ENCODE data around the gene SCARF2.

The SCARF2 gene

DNA sequence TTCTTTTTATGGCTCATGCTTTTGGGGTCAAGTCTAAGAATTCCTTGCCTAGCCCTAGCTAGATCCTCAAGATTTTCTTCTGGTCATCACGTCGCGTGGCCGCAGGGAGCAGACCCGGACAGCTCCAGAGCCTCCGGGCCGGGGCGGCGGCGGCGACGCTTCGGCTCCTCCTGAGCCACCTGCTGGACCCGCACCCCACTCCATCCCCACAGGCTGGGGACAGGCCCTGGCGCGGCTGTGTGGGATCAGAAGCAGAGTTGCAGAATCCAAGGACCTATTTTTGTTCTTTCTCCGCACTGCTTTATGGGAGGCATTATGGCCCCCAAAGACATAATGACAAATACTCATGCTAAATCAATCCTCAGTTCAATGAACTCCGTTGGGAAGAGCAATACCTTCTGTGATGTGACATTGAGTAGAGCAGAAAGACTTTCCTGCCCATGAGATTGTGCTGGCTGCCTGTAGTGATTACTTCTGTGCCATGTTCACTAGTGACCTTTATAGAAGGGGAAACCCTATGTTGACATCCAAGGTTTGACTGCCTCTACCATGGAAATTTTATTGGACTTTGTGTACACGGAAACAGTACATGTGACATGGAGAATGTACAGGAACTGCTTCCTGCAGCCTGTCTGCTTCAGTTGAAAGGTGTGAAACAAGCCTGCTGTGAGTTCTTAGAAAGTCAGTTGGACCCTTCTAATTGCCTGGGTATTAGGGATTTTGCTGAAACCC, 12.4 kb upstream of the SCARF2 start:
- Histone ChIP-seq H3K4me1 (ENCODE audit: control insufficient read depth, insufficient read depth, low read length, poor library complexity, severe bottlenecking) (no peaks in the 10 kb centered on the region), H3K27ac (ENCODE audit: low read depth, low read length, severe bottlenecking) (no peak overlapping the region), H3K36me3 (ENCODE audit: control insufficient read depth, insufficient read depth, low read length) (peaks cover 14% of the 10 kb centered on the region), H3K4me3 (ENCODE audit: extremely low read depth, insufficient read depth, low read length, poor library complexity, severe bottlenecking) (no peak overlapping the region), H3K9me3 (ENCODE audit: control insufficient read depth, low read length) (no peaks in the 10 kb centered on the region)
- WGBS, 2 experiments (ENCODE audit: insufficient coverage in 2 of 2) = 95 to 97% methylated on average over 16 to 17 of the region's 19 CpGs

DNA sequence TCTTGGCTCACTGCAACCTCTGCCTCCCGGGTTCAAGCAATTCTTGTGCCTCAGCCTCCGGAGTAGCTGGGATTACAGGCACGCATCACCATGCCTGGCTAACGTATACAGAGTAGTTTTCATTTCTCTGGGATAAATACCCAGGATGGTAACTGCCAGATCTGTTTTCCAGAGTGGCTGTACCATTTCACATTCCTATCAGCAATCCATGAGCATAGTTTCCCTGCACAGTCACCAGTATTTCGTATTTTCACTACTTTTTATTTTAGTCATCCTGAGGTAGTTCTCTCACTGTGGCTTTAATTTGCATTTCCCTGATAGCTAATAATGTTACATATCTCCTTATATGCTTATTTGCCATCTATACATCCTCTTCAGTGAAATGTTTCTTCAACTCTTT, 11.0 kb upstream of the SCARF2 start:
- Histone ChIP-seq H3K4me3 (ENCODE audit: extremely low read depth, insufficient read depth, low read length, poor library complexity, severe bottlenecking) (no peak overlapping the region), H3K4me1 (ENCODE audit: control insufficient read depth, insufficient read depth, low read length, poor library complexity, severe bottlenecking) (no peaks in the 10 kb centered on the region), H3K36me3 (ENCODE audit: control insufficient read depth, insufficient read depth, low read length) (peaks cover 22% of the 10 kb centered on the region), H3K9me3 (ENCODE audit: control insufficient read depth, low read length) (no peaks in the 10 kb centered on the region), H3K27ac (ENCODE audit: low read depth, low read length, severe bottlenecking) (no peak overlapping the region)
- 90 to 98% methylated on average over 5 of the region's 5 CpGs for WGBS, 2 experiments (ENCODE audit: insufficient coverage in 2 of 2)

DNA sequence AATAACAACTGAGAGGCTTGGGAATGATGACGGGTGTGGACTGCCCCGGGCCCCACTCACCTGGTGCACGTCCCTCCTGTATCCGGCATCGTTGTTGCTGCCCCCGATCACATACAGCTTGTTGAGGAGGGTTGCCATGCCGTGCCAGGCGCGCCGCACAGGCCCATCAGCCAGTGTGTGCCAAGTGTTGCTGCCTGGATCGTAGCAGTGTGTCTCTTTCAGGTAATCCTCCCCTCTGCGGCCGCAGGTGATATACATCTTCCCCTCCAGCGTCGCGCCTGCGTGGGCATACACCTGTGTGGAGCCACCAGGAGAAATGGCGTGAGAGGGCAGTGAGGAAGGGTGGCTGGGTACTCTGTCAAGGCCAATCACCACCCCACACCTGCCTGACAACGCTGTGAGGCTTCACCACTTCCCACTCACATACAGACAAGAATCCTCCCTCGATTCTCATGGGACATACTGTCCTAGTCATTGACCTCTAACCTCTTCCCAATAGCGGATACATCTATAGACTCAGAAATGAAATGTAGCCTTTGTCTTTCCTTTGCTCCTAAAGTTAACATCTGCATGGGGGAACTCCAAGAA, 8.9 kb upstream of the SCARF2 start:
- H3K4me3 ChIP-seq (ENCODE audit: extremely low read depth, insufficient read depth, low read length, poor library complexity, severe bottlenecking) = no peak overlapping the region
- no peaks in the 10 kb centered on the region for H3K4me1 ChIP-seq (ENCODE audit: control insufficient read depth, insufficient read depth, low read length, poor library complexity, severe bottlenecking)
- no peak overlapping the region for H3K27ac ChIP-seq (ENCODE audit: low read depth, low read length, severe bottlenecking)
- H3K36me3 ChIP-seq (ENCODE audit: control insufficient read depth, insufficient read depth, low read length) = peaks cover 20% of the 10 kb centered on the region
- WGBS, 2 experiments (ENCODE audit: insufficient coverage in 2 of 2) = 93 to 95% methylated on average over 14 to 19 of the region's 21 CpGs
- no peaks in the 10 kb centered on the region for H3K9me3 ChIP-seq (ENCODE audit: control insufficient read depth, low read length)

DNA sequence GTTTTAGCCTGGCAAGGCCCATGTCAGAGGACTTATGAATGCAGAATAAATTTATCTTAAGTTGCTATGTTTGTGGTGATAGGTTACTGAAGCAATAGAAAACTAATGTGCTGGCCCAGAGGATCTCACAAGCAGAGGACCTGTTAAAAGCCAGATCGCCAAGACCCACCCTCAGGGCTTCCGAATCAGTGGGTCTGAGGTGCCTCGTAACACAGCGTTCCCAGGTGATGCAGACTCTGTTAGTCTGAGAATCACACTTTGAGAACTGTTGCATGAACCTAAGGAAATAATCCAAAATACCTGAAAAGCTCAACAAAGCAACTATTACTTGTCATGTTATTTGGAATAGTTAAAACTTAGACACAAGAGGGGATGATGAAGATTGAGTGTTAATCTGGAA, 6.7 kb upstream of the SCARF2 start:
- H3K9me3 ChIP-seq (ENCODE audit: control insufficient read depth, low read length) = no peaks in the 10 kb centered on the region
- WGBS, 2 experiments (ENCODE audit: insufficient coverage in 2 of 2) = 90 to 97% methylated on average over 4 of the region's 4 CpGs
- H3K36me3 ChIP-seq (ENCODE audit: control insufficient read depth, insufficient read depth, low read length) = peaks cover 20% of the 10 kb centered on the region
- no peaks in the 10 kb centered on the region for H3K4me1 ChIP-seq (ENCODE audit: control insufficient read depth, insufficient read depth, low read length, poor library complexity, severe bottlenecking)
- H3K4me3 ChIP-seq (ENCODE audit: extremely low read depth, insufficient read depth, low read length, poor library complexity, severe bottlenecking) = no peak overlapping the region
- no peak overlapping the region for H3K27ac ChIP-seq (ENCODE audit: low read depth, low read length, severe bottlenecking)

DNA sequence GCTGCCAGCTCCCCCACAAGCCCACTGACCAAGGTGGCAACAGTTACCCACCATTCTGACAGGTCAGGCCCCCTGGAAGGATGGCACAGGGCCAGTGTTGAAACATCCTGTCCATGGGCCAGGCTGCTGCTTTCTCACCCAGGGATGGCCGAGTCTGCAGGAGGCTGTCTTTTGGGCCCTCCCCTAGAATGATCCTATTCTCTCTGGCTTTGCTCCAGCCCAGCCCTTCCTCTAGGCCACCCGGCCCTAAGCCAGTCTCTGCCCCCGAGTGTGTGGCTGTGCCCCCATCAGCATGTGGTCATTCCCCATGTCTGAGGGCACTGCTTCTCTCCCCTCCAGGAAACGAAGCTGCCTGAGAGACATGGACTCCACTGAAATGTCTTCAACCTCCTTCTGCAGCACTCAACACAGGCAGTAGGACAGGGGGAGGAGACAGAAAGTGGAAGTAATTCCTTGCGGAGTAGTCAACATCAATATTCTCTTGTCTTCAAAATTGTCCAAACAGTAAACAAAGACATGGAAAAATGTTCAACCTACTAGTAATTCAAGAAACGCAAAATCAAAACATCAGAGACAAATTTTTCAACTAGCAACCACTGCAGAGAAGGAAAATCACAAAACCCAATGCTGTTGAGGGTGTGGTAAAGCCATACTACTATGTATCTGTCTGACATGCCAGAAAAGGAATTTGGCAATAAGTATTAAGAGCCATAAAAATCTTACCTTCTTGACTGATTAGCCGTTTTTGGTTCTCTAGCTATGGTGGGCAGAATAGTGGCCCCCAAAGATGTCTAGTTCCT, 5.1 kb upstream of the SCARF2 start:
- Histone ChIP-seq H3K4me1 (ENCODE audit: control insufficient read depth, insufficient read depth, low read length, poor library complexity, severe bottlenecking) (peaks cover 8% of the 10 kb centered on the region), H3K4me3 (ENCODE audit: extremely low read depth, insufficient read depth, low read length, poor library complexity, severe bottlenecking) (no peak overlapping the region), H3K9me3 (ENCODE audit: control insufficient read depth, low read length) (no peaks in the 10 kb centered on the region), H3K27ac (ENCODE audit: low read depth, low read length, severe bottlenecking) (no peak overlapping the region), H3K36me3 (ENCODE audit: control insufficient read depth, insufficient read depth, low read length) (peaks cover 20% of the 10 kb centered on the region)
- 93 to 100% methylated on average over 2 to 4 of the region's 7 CpGs for WGBS, 2 experiments (ENCODE audit: insufficient coverage in 2 of 2)

DNA sequence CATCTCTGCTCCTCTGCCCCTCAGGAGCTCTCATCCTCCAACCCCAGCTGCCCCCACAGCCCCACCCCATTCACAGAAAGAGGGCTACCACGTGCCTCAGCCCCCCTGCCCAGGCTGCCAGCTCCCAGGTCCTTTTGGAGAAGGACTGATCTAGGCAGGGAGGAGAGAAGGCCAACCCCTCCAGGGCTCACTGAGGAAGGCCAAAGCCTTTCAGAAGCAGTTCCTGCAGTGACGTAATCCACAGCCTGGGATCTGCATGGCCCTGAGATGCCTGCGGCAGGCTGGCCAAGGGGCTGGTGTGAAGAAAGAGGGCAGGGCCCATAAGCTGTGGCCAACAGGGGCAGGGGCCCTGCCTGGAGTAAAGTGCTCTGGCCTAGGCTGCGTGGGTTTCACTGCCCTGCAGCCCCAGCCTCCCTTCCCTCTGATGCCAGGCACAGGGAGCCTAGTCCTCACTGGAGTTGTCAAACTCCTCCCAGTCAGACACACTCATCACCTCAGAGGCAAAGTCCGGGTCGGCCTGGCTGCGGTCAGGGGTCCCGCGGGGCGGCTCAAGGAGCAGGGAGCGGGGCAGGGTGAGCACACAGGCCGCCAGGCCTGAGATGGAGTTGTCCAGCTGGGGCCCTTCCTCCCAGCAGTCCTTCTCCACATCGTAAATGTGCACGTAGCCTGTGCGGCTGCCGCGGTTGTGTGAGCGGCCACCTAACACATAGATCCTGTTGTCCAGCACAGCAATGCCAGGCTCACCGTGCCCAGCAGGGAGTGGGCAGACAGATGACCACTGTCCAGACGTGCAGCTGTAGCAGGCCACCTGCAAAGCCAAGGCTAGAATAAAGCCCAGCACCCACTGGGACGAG, 4.2 kb upstream of the SCARF2 start:
- WGBS, 2 experiments (ENCODE audit: insufficient coverage in 2 of 2) = 91 to 94% methylated on average over 20 to 21 of the region's 21 CpGs

DNA sequence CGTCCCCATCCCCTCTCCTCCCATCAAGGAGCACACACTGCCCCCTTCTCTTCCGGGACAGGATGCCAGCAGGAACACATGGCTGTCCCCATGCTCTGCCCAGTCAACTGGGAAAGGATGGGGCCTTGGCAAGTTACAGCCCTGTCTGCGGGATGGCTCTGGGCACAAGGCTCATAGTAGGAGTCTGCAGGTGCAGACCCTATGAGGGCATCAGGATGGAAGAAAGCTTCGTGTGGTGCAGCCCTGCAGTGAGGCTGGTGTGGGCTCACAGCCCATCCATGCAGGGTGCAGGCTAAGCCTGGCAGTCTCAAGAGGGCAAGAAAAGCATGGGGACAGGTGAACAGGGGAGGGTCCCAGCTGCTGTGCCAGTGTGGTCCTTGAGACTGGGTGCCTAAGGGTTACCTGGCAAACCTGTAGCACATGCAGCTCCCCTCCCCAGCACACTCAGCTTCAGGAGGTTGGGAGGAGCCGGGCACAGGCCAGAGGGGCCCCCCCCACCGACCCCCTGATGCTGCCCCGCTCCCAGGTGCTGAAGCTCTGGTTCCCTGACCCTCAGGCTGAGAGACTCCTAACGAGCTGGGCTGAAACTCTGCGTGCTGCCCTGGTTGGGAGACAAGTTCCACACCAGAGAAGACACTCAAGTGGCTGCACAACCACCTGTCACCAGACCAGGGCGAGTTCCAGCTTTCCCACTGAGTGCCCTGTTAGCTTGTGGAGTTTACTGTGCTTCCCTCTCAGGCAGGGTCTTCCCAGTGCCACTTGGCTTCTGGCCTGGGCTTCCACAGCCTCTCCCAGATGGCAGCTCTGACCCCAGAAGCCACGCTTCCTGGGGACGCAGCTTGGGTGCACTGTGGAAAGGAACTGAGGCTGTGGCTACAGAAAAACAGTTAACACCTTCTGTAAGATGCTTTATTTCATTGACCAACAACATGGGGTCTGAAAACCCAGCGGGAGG, 3.3 kb upstream of the SCARF2 start:
- peaks cover 13% of the 10 kb centered on the region for H3K36me3 ChIP-seq (ENCODE audit: control insufficient read depth, insufficient read depth, low read length)
- no peak overlapping the region for H3K4me3 ChIP-seq (ENCODE audit: extremely low read depth, insufficient read depth, low read length, poor library complexity, severe bottlenecking)
- no peaks in the 10 kb centered on the region for H3K9me3 ChIP-seq (ENCODE audit: control insufficient read depth, low read length)
- H3K4me1 ChIP-seq (ENCODE audit: control insufficient read depth, insufficient read depth, low read length, poor library complexity, severe bottlenecking) = peaks cover 8% of the 10 kb centered on the region
- no peak overlapping the region for H3K27ac ChIP-seq (ENCODE audit: low read depth, low read length, severe bottlenecking)
- WGBS, 2 experiments (ENCODE audit: insufficient coverage in 2 of 2) = 77 to 85% methylated on average over 9 to 12 of the region's 13 CpGs

More for the DNA sequence above, 4.2 kb upstream of the SCARF2 start:
- H3K4me3 ChIP-seq (ENCODE audit: extremely low read depth, insufficient read depth, low read length, poor library complexity, severe bottlenecking) = no peak overlapping the region
- H3K9me3 ChIP-seq (ENCODE audit: control insufficient read depth, low read length) = no peaks in the 10 kb centered on the region
- H3K4me1 ChIP-seq (ENCODE audit: control insufficient read depth, insufficient read depth, low read length, poor library complexity, severe bottlenecking) = peaks cover 8% of the 10 kb centered on the region
- H3K27ac ChIP-seq (ENCODE audit: low read depth, low read length, severe bottlenecking) = no peak overlapping the region
- H3K36me3 ChIP-seq (ENCODE audit: control insufficient read depth, insufficient read depth, low read length) = peaks cover 20% of the 10 kb centered on the region

DNA sequence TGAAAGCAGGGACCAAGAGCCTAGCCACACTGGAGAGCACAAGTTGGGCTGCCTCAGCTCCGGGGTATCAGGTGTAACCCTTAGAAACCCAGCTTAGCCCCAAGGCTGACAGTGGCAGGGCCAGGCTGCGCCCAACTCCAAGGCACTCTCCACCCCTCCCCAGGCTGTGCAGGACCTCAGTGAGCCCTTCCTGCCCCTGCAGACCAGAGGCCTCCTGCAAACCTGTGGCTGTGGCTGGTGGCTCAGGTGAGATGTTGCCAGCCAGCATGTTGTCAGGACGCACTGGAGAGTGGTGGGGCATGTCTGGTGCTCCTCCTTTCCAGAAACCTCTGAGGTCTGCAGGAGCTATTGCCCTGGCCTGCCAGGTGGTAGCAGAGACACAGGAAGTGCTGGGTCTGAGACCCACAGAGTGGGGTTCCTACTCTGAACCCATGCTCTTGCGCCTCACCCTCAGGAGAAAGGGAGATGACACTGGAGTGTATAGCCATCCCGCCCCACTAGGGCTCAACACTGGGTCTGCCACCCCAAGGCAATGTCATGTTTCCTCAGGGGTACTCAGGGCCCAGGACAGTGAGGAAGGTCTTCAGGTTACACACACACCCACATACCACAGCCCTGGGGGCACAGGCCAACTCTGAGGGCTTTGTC, 2.4 kb upstream of the SCARF2 start:
- Histone ChIP-seq H3K27ac (ENCODE audit: low read depth, low read length, severe bottlenecking) (no peak overlapping the region), H3K9me3 (ENCODE audit: control insufficient read depth, low read length) (no peaks in the 10 kb centered on the region), H3K4me1 (ENCODE audit: control insufficient read depth, insufficient read depth, low read length, poor library complexity, severe bottlenecking) (peaks cover 8% of the 10 kb centered on the region), H3K4me3 (ENCODE audit: extremely low read depth, insufficient read depth, low read length, poor library complexity, severe bottlenecking) (no peak overlapping the region), H3K36me3 (ENCODE audit: control insufficient read depth, insufficient read depth, low read length) (peaks cover 8% of the 10 kb centered on the region)
- 95 to 98% methylated on average over 4 to 5 of the region's 5 CpGs for WGBS, 2 experiments (ENCODE audit: insufficient coverage in 2 of 2)

DNA sequence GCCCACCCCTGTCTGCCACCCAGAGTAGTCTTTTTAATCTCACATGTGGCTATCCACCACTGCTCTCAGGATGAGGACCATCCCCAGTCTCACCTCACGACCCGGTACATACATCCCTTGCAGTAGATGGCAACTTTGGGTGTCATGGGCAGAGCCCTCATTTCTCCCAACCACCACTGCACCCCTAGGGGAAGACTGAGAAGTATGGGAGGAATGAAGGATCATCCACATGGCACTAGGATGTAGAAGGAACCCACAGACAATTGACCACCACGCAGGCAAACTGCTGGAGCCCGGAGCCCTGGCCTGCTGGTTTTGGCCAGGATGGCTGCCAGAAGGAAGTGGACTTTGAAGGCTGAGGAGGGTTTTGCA, 1.9 kb upstream of the SCARF2 start:
- no peak overlapping the region for H3K27ac ChIP-seq (ENCODE audit: low read depth, low read length, severe bottlenecking)
- peaks cover 5% of the 10 kb centered on the region for H3K36me3 ChIP-seq (ENCODE audit: control insufficient read depth, insufficient read depth, low read length)
- peaks cover 8% of the 10 kb centered on the region for H3K4me1 ChIP-seq (ENCODE audit: control insufficient read depth, insufficient read depth, low read length, poor library complexity, severe bottlenecking)
- 86% methylated on average over 2 of the region's 4 CpGs; no CpG with 5 or more reads in 1 of the 2 experiments for WGBS, 2 experiments (ENCODE audit: insufficient coverage in 2 of 2)
- H3K9me3 ChIP-seq (ENCODE audit: control insufficient read depth, low read length) = no peaks in the 10 kb centered on the region
- H3K4me3 ChIP-seq (ENCODE audit: extremely low read depth, insufficient read depth, low read length, poor library complexity, severe bottlenecking) = no peak overlapping the region

Data from mesodermal cell (in vitro differentiated cells).